HAP-1 (cell line): ENCODE measurements around the gene PPA1.
"Not testable (repeated sequence)": the region's sequence is repeated elsewhere in the genome, so short reads cannot be mapped to it uniquely, and the experiment has no call there.

Source experiments
- DNase-seq, 2 experiments: peaks; one replicate each; pipeline ENCODE4 v3.0.0-alpha.2; 2016 to 2020; ENCODE audit warnings: low spot score in 2 of 2
- H3K27me3 ChIP-seq: fragments of 250-450 bp; sonication (Bioruptor Pico); 2 replicates; pipeline ENCODE4 v1.5.1; 2020; ENCODE audit warnings: low read depth, mild to moderate bottlenecking, moderate library complexity
- H3K36me3 ChIP-seq: fragments of 250-450 bp; sonication (Bioruptor Pico); replicated peaks from 2 replicates; pipeline ENCODE4 v1.5.1; 2020; ENCODE audit warnings: mild to moderate bottlenecking
- H3K4me1 ChIP-seq: fragments of 250-450 bp; sonication (Bioruptor Pico); 2 replicates; pipeline ENCODE4 v1.5.1; 2020; ENCODE audit warnings: mild to moderate bottlenecking
- H3K4me3 ChIP-seq: fragments of 250-450 bp; sonication (Bioruptor Pico); 2 replicates; pipeline ENCODE4 v1.5.1; 2020; ENCODE audit warnings: mild to moderate bottlenecking, moderate library complexity
- H3K9me3 ChIP-seq: fragments of 250-450 bp; sonication (Bioruptor Pico); 2 replicates; pipeline ENCODE4 v1.5.1; 2020; ENCODE audit warnings: mild to moderate bottlenecking, moderate library complexity
- in situ Hi-C: fragments of 300-500 bp; cut with MboI; formaldehyde crosslinking; loops from 3 replicates; pipeline ENCODE4 v1.14.3; 2020; ENCODE audit warnings: low sequenced_read_pairs, inconsistent platforms, mixed read lengths

PPA1 gene

DNA sequence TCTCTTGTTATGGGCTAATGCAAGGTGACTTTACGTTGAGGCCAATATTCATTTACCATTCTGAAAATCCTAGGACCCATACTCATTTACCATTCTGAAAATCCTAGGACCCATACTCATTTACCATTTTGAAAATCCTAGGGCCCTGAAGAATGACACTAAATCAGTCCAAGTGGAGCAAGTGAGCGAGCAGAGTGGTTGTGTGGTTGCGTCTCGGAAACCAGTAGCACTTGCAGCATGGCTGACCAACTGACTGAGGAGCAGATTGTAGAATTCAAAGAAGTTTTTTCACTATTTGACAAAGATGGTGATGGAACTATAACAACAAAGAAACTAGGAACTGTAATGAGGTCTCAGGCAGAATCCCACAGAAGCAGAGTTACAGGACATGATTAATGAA is 69.8 kb downstream of the PPA1 start:
- no peak overlapping the region for H3K4me3 ChIP-seq
- H3K4me1 ChIP-seq: peaks cover 9% of the 10 kb centered on the region
- in situ Hi-C loops: no loop called here
- H3K27me3 ChIP-seq: no peaks in the 10 kb centered on the region
- H3K36me3 ChIP-seq: peaks cover 34% of the 10 kb centered on the region
- DNase-seq: no peak
- no peaks in the 10 kb centered on the region for H3K9me3 ChIP-seq

GRCh38 chr10:70162892-70163201 is 70.4 kb downstream of the PPA1 start:
- peaks cover 11% of the 10 kb centered on the region for H3K4me1 ChIP-seq
- no peaks in the 10 kb centered on the region for H3K27me3 ChIP-seq
- H3K36me3 ChIP-seq: peaks cover 40% of the 10 kb centered on the region
- no peak for DNase-seq
- H3K4me3 ChIP-seq: no peak overlapping the region
- in situ Hi-C loops: no loop called here
- no peaks in the 10 kb centered on the region for H3K9me3 ChIP-seq

DNA sequence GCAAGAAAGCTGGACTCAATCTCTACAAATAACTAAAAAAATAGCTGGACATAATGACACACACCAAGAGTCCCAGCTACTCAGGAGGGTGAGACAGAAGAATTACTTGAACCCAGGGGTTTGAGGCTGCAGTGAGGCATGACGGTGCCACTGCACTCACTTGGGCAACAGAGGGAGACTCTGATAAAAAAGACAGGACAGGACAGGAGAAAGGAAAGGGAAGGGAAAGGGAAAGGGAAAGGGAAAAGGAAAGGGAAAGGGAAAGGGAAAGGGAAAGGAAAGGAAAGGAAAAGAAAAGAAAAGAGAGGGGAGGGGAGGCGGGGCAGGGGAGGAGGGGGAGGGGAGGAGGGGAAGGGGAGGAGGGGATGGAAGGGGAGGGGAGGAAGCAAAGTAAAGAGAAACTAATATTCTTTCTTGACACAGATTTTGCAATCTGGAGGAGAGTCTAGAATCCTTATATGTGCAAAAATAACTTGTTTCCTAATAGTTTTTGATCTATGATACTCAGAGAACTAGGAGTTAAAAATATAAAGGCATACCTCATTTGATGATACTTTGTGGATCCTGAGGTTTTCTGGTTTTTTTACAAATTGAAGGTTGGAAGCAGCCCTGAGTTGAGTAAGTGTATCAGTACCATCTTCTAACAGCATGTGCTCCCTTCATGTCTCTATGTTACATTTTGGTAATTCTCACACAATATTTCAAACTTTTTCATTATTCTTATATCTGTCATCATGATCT is 70.9 kb downstream of the PPA1 start:
- H3K9me3 ChIP-seq: no peaks in the 10 kb centered on the region
- DNase-seq: no peak
- no peak overlapping the region for H3K4me3 ChIP-seq
- H3K27me3 ChIP-seq: no peaks in the 10 kb centered on the region
- H3K36me3 ChIP-seq: peaks cover 42% of the 10 kb centered on the region
- in situ Hi-C loops: no loop called here
- H3K4me1 ChIP-seq: peaks cover 9% of the 10 kb centered on the region; the same call in 1 of the 2 replicates

DNA sequence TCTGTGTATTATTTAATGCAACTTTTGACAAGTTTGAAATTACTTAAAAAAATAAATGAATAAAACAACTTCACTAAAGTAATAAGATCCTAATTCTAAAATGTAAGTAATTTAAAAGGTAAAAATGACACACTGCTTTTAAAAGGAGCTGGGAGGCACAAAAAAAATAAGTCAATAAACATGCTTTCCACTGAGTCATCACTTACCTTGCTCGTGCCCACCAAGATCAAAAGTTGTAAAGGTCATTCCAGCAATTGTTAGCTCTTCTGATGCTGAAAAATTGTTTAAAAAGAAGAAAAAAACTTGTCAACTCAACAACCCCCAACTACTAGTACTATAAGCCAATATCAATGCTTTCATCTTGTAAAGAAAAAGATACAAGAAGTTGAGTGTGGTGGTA is 72.4 kb downstream of the PPA1 start:
- in situ Hi-C loops: no loop called here
- DNase-seq: no peak
- H3K27me3 ChIP-seq: no peaks in the 10 kb centered on the region
- peaks cover 47% of the 10 kb centered on the region for H3K36me3 ChIP-seq
- H3K4me3 ChIP-seq: no peak overlapping the region
- H3K4me1 ChIP-seq: peaks cover 12% of the 10 kb centered on the region
- no peaks in the 10 kb centered on the region for H3K9me3 ChIP-seq

DNA sequence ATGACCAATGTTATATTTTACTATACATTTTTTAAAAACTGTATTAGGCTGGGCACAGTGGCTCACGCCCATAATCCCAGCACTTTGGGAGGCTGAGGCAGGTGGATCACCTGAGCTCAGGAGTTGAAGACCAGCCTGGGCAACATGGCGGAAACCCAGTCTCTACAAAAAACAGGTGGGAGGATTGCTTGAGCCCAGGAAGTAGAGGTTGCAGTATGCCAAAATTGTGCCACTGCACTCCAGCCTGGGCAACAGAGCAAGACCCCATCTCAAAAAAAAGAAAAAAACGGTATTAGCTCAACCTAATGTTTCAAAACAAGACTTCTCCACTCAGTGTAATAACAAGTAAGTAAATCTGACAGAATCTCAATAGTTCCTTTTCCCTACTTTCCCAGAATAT is 73.9 kb downstream of the PPA1 start:
- H3K27me3 ChIP-seq, H3K4me3 ChIP-seq, in situ Hi-C loops, DNase-seq, H3K9me3 ChIP-seq: not testable (repeated sequence)
- H3K4me1 ChIP-seq: peaks cover 24% of the 10 kb centered on the region
- peaks cover 50% of the 10 kb centered on the region for H3K36me3 ChIP-seq

- no peaks in the 10 kb centered on the region for H3K9me3 ChIP-seq
- H3K36me3 ChIP-seq: peaks cover 58% of the 10 kb centered on the region
- peaks cover 24% of the 10 kb centered on the region for H3K4me1 ChIP-seq
- in situ Hi-C loops: no loop called here
- H3K4me3 ChIP-seq: no peak overlapping the region
- no peaks in the 10 kb centered on the region for H3K27me3 ChIP-seq
- no peak for DNase-seq
These were observed 75.1 kb downstream of the PPA1 start for GRCh38 chr10:70158113-70158512.

DNA sequence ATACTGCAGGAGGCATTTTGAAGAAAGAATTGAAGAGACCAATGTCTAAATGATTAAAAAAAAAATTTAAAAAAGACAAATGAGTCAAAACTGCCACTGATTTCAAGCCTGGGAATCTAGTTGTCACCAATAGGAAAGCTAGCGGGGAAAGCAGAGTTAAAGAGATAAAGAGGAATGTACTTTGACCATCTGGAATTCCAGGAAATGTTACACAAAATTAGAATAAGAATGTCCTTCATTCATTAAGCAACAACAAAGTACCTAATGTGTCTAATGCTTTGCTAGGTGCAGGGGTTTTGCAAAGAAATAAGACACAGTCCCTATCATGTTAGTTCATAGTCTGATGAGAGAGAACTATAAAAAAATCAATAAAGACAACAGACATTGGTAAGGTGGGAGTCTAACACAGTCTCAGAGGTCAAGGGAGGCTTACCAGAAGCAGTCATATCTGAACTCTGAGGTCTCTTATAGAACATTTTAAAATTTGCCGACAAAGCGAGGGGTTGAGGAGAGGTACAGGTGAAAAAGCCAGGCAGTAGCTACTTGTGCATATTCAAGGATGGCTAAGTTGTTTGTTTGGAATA is 77.9 kb downstream of the PPA1 start:
- in situ Hi-C loops: no loop called here
- Histone ChIP-seq H3K4me1 (peaks cover 24% of the 10 kb centered on the region), H3K27me3 (no peaks in the 10 kb centered on the region), H3K9me3 (no peaks in the 10 kb centered on the region), H3K4me3 (no peak overlapping the region), H3K36me3 (peaks cover 71% of the 10 kb centered on the region)
- peak in 1 of 2 experiments; percentile 27 for DNase-seq
